LNCaP clone FGC (cell line): Measurements from ENCODE around the gene PIP5K1B.

Experiments
- DNase-seq: peaks from one replicate; pipeline ENCODE4 v3.0.0-alpha.2; 2011; ENCODE audit warnings: low read depth
- H3K4me3 ChIP-seq: 2 replicates; pipeline ENCODE4 v1.5.1; 2011; ENCODE audit warnings: mild to moderate bottlenecking, low read depth, low read length, control low read depth
- CTCF ChIP-seq: IDR thresholded peaks from 2 replicates; pipeline ENCODE4 v1.5.1; 2012; ENCODE audit warnings: mild to moderate bottlenecking; ENCODE audit not compliant: control insufficient read depth, insufficient read depth; ENCODE audit errors: extremely low read depth

Gene PIP5K1B

GRCh38 chr9:68763104-68763503, 58.1 kb downstream of the PIP5K1B start:
- no peak for TF ChIP-seq CTCF
- H3K4me3 ChIP-seq = no peak overlapping the region
- no peak for DNase-seq

- DNase-seq = no peak
- no peak overlapping the region for H3K4me3 ChIP-seq
- TF ChIP-seq CTCF = no peak
Measured at GRCh38 chr9:68768619-68769018, 63.6 kb downstream of the PIP5K1B start.

GRCh38 chr9:68769852-68770251, 64.8 kb downstream of the PIP5K1B start:
- no peak overlapping the region for H3K4me3 ChIP-seq

GRCh38 chr9:68771376-68771775, 66.3 kb downstream of the PIP5K1B start:
- no peak overlapping the region for H3K4me3 ChIP-seq
- no peak for TF ChIP-seq CTCF
- no peak for DNase-seq

More at GRCh38 chr9:68769852-68770251, 64.8 kb downstream of the PIP5K1B start:
- no peak for DNase-seq
- TF ChIP-seq CTCF = no peak

- DNase-seq = no peak
- H3K4me3 ChIP-seq = no peak overlapping the region
- TF ChIP-seq CTCF = no peak
Measured at GRCh38 chr9:68775003-68775730, 70.1 kb downstream of the PIP5K1B start.

- no peak for TF ChIP-seq CTCF
- no peak for DNase-seq
- no peak overlapping the region for H3K4me3 ChIP-seq
Measured at GRCh38 chr9:68777070-68777763, 72.2 kb downstream of the PIP5K1B start.

GRCh38 chr9:68778635-68779034, 73.6 kb downstream of the PIP5K1B start:
- TF ChIP-seq CTCF = no peak
- DNase-seq = no peak
- no peak overlapping the region for H3K4me3 ChIP-seq
